Common myeloid progenitor, CD34-positive (primary cell): ENCODE measurements around the gene PYM1.

ENCODE experiments used
- CTCF ChIA-PET: fragments of 350-600 bp; sonication (Branson Sonifier 250); formaldehyde crosslinking; loops from one replicate; lab custom pipeline; 2021; ENCODE audit warnings: antibody characterized with exemption; lab: Charles Lee
- POLR2A ChIA-PET: fragments of 350-600 bp; sonication (Branson Sonifier 250); formaldehyde crosslinking; loops from one replicate; lab custom pipeline; 2021; ENCODE audit warnings: antibody characterized with exemption; lab: Charles Lee
- DNase-seq, 3 donors: peaks; one replicate each; pipeline versions ENCODE4 v3.0.0 to v3.0.0-alpha.2; 2013
- H3K27ac ChIP-seq, 2 experiments: 1 replicate in 1 of 2; 2 replicates in 1 of 2; pipeline ENCODE4 v1.7.0; 2013; ENCODE audit warnings: inconsistent platforms in 2 of 2, low read length in 2 of 2, mild to moderate bottlenecking in 2 of 2, low read depth in 1 of 2, moderate library complexity in 1 of 2; ENCODE audit not compliant: severe bottlenecking in 2 of 2, insufficient read depth in 1 of 2, poor library complexity in 1 of 2
- H3K27me3 ChIP-seq, 5 experiments: replicated peaks in 2 of 5; 1 replicate in 3 of 5; 2 replicates in 2 of 5; pipeline versions ENCODE4 v1.6.1 to v1.7.0; 2013; ENCODE audit warnings: low read length in 4 of 5, mild to moderate bottlenecking in 2 of 5, moderate library complexity in 2 of 5, inconsistent platforms in 1 of 5; ENCODE audit not compliant: insufficient read depth in 5 of 5, control insufficient read depth in 4 of 5
- H3K36me3 ChIP-seq, 4 experiments: 1 replicate in 2 of 4; 2 replicates in 2 of 4; pipeline versions ENCODE4 v1.6.1 to v1.7.0; 2013; ENCODE audit warnings: low read length in 3 of 4, control low read depth in 1 of 4, mild to moderate bottlenecking in 1 of 4; ENCODE audit not compliant: control insufficient read depth in 4 of 4, insufficient read depth in 4 of 4
- H3K4me1 ChIP-seq, 4 experiments: 1 replicate in 3 of 4; 2 replicates in 1 of 4; pipeline versions ENCODE4 v1.6.1 to v1.7.1; 2013; ENCODE audit warnings: low read length in 3 of 4, mild to moderate bottlenecking in 3 of 4, control low read depth in 1 of 4, inconsistent platforms in 1 of 4, moderate library complexity in 1 of 4; ENCODE audit not compliant: control insufficient read depth in 4 of 4, insufficient read depth in 4 of 4; ENCODE audit errors: control extremely low read depth in 1 of 4
- H3K4me3 ChIP-seq, 7 experiments: 1 replicate in 4 of 7; 2 replicates in 3 of 7; pipeline versions ENCODE4 v1.5.1 to v1.7.0; 2013; ENCODE audit warnings: mild to moderate bottlenecking in 7 of 7, low read length in 6 of 7, moderate library complexity in 6 of 7, inconsistent platforms in 2 of 7, low read depth in 2 of 7, control low read depth in 1 of 7; ENCODE audit not compliant: insufficient read depth in 4 of 7, control insufficient read depth in 1 of 7; ENCODE audit errors: extremely low read depth in 1 of 7
- H3K9me3 ChIP-seq, 5 experiments: 1 replicate in 4 of 5; 2 replicates in 1 of 5; pipeline versions ENCODE4 v1.6.1 to v1.7.1; 2013; ENCODE audit warnings: low read length in 4 of 5, mild to moderate bottlenecking in 2 of 5, inconsistent platforms in 1 of 5, low read depth in 1 of 5, moderate library complexity in 1 of 5; ENCODE audit not compliant: control insufficient read depth in 4 of 5, insufficient read depth in 2 of 5; ENCODE audit errors: control extremely low read depth in 1 of 5
- WGBS: methylation state at CpG from one replicate; pipeline ENCODE4 v1.1.5; 2013; ENCODE audit not compliant: insufficient coverage; 5-methylcytosine and 5-hydroxymethylcytosine counted together

PYM1 gene

GRCh38 chr12:55942055-55942454 lies 14.4 kb upstream of the PYM1 start:
- no peak overlapping the region for H3K4me3 ChIP-seq
- H3K4me1 ChIP-seq, result peaks cover 0 to 8% (median 6%) of the 10 kb centered on the region in 4 experiments
- DNase-seq, result no peak
- ChIA-PET POLR2A (no interaction called here), CTCF (interaction anchor here (0.8 to 4.8 kb wide), 7 partner anchors 9 to 40 kb away, joined by 3 to 37 read pairs (median 6); no protein-coding TSS in a partner anchor)
- no peaks in the 10 kb centered on the region for H3K9me3 ChIP-seq
- no peak overlapping the region for H3K27ac ChIP-seq
- WGBS, result 100% methylated on average over 2 of the region's 4 CpGs
- H3K27me3 ChIP-seq, result no peaks in the 10 kb centered on the region
- H3K36me3 ChIP-seq, result peaks cover 28 to 82% (median 54%) of the 10 kb centered on the region in 4 experiments

GRCh38 chr12:55940065-55940732 lies 12.5 kb upstream of the PYM1 start:
- CTCF ChIA-PET, result interaction anchor here (0.6 to 4.8 kb wide), 24 partner anchors 8 to 203 kb away, joined by 3 to 37 read pairs (median 4); partner anchors contain the start of genes PYM1 and SUOX
- peaks cover 26 to 82% (median 53%) of the 10 kb centered on the region in 4 experiments for H3K36me3 ChIP-seq

GRCh38 chr12:55938826-55939501 lies 11.3 kb upstream of the PYM1 start:
- WGBS, result 98% methylated on average over 8 of the region's 8 CpGs
- ChIA-PET POLR2A (interaction anchor here (0.5 kb wide), 1 partner anchor 205 kb away, joined by 3 read pairs; no protein-coding TSS in a partner anchor), CTCF (interaction anchor here (0.7 to 4.8 kb wide), 17 partner anchors 9 to 200 kb away, joined by 3 to 37 read pairs (median 5); partner anchors contain the start of genes PYM1 and SUOX)
- Histone ChIP-seq H3K4me1 (peaks cover 0 to 8% (median 6%) of the 10 kb centered on the region in 4 experiments), H3K27ac (no peak overlapping the region), H3K36me3 (peaks cover 24 to 83% (median 46%) of the 10 kb centered on the region in 4 experiments), H3K9me3 (no peaks in the 10 kb centered on the region), H3K27me3 (no peaks in the 10 kb centered on the region), H3K4me3 (no peak overlapping the region)
- DNase-seq, result no peak

More at GRCh38 chr12:55940065-55940732, 12.5 kb upstream of the PYM1 start:
- H3K4me3 ChIP-seq, result peak overlapping the region in 1 of 7 experiments; percentile 6
- no peaks in the 10 kb centered on the region for H3K27me3 ChIP-seq
- no peaks in the 10 kb centered on the region for H3K9me3 ChIP-seq
- WGBS, result 31% methylated on average over 13 of the region's 18 CpGs
- no peak overlapping the region for H3K27ac ChIP-seq
- H3K4me1 ChIP-seq, result peaks cover 0 to 8% (median 6%) of the 10 kb centered on the region in 4 experiments
- POLR2A ChIA-PET, result interaction anchor here (0.7 kb wide), 1 partner anchor 14 kb away, joined by 3 read pairs; no protein-coding TSS in a partner anchor
- peak; percentile 81 to 87 (median 82) for DNase-seq

- CTCF ChIA-PET, result interaction anchor here (1.1 to 4.8 kb wide), 7 partner anchors 11 to 199 kb away, joined by 3 to 37 read pairs (median 14); no protein-coding TSS in a partner anchor
- peaks cover 24 to 77% (median 44%) of the 10 kb centered on the region in 4 experiments for H3K36me3 ChIP-seq
- no peak overlapping the region for H3K4me3 ChIP-seq
- H3K27ac ChIP-seq, result no peak overlapping the region
- POLR2A ChIA-PET, result no interaction called here
- no peak for DNase-seq
- H3K27me3 ChIP-seq, result no peaks in the 10 kb centered on the region
- peaks cover under 1 to 16% (median 12%) of the 10 kb centered on the region in 4 experiments for H3K4me1 ChIP-seq
- no peaks in the 10 kb centered on the region for H3K9me3 ChIP-seq
- WGBS, result 100% methylated on average over 1 of the region's 2 CpGs
These were observed 10.3 kb upstream of the PYM1 start for GRCh38 chr12:55937981-55938380.

- ChIA-PET POLR2A (no interaction called here), CTCF (interaction anchor here (0.5 to 5.7 kb wide), 9 partner anchors 9 to 188 kb away, joined by 3 to 27 read pairs (median 4); no protein-coding TSS in a partner anchor)
- H3K36me3 ChIP-seq, result peaks cover 16 to 55% (median 25%) of the 10 kb centered on the region in 4 experiments
- no peak overlapping the region for H3K27ac ChIP-seq
- no peak overlapping the region for H3K4me3 ChIP-seq
- no peak for DNase-seq
- WGBS, result 95% methylated on average over 20 of the region's 26 CpGs
- H3K9me3 ChIP-seq, result no peaks in the 10 kb centered on the region
- H3K27me3 ChIP-seq, result no peaks in the 10 kb centered on the region
- peaks cover 4 to 35% (median 31%) of the 10 kb centered on the region in 4 experiments for H3K4me1 ChIP-seq
These were observed 8.1 kb upstream of the PYM1 start for GRCh38 chr12:55935738-55936151.

- Histone ChIP-seq H3K27me3 (no peaks in the 10 kb centered on the region), H3K9me3 (no peaks in the 10 kb centered on the region), H3K4me1 (peaks cover 8 to 38% (median 33%) of the 10 kb centered on the region in 4 experiments), H3K4me3 (no peak overlapping the region), H3K27ac (no peak overlapping the region), H3K36me3 (peaks cover 13 to 45% (median 21%) of the 10 kb centered on the region in 4 experiments)
- ChIA-PET POLR2A (interaction anchor here (0.5 kb wide), 1 partner anchor 196 kb away, joined by 3 read pairs; no protein-coding TSS in a partner anchor), CTCF (interaction anchor here (0.6 to 5.7 kb wide), 5 partner anchors 10 to 195 kb away, joined by 3 to 27 read pairs (median 4); no protein-coding TSS in a partner anchor)
- WGBS, result no CpG with 5 or more reads among the region's 1 CpG
- DNase-seq, result no peak
These were observed 7.1 kb upstream of the PYM1 start for GRCh38 chr12:55934773-55935172.
